ENCODE data around the gene CUEDC2.

The CUEDC2 gene

DNA sequence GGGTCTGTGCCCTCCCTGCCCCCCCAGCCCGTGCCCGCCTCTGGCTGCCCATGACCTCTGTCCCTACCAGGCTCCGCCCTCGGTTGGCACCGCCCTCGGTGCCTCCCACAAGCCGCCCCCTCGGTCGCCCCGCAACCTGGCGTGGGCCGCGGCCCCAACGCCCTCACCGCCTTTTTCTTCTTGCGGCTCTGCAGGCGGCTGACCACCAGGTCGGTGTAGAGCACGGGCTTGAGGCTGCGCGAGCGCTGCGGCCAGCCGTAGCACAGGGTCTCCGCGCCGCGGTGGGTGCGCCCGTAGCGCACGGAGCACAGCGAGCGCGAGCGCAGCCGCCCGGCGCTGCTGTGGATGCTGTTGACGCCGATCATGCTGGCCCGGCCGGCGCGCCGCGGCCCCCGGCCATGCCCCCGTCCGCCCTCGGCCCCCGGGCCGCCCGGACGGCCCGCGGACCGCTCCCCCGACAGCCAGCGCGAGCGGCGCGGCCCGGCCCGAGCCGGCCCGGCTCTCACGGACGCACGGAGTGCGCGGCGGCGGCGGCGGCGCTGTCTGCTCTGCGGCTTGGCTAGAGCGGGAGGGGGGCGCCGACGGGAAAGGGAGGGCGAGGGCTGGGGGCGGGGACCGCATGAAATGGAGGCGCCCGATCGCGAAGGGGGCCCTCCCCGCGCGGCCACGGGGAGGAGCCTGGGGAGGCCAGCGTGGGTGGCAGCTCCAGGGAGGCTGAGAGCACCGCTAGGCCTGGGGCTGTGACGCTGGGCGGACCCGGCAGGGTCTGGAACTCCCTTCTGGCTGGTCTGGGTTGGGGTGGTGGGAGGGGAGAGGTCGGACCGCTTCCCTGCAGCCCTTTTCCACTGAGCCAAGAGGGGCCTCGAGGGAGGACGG, 23.4 kb downstream of the CUEDC2 start:
- peak in 1 of 2 experiments; percentile 17 for DNase-seq

- DNase-seq = no peak
Measured at GRCh38 chr10:102408131-102408727, 24.1 kb downstream of the CUEDC2 start.

DNA sequence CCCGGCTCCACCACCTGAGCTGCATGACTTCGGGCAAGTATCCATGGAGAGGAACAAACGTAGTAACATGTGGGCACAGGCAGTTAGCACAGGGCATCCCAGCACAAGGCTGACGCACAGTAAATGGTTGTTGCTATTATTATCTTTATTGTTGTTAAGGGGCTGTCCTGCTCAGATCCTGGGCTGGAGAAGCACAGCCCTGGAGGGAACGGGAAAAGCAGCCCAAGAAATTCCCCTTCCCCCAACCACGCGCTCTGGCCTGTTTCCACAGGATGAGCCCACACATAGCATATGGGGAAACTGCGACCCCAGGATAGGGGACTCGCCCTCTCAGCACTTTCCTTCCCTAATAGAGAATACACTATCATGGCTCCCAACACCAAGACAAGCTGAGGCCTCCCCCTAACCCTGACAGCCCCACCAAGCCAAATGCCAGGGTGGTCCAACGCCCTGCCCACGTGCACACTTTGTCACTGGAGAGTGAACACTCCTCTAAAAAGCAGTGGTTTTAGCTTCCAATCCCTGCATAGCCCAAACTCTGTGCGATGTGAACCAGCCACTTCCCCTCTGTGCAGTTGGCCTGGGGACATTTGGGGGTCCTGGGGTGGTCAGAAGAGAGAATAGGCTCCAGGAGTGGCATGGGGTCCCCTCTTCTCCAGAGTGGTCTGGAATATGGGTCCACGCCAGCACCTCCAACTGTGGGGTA, 24.8 kb downstream of the CUEDC2 start:
- no peak for DNase-seq

- DNase-seq = no peak
Measured at GRCh38 chr10:102406815-102407214, 25.6 kb downstream of the CUEDC2 start.

DNA sequence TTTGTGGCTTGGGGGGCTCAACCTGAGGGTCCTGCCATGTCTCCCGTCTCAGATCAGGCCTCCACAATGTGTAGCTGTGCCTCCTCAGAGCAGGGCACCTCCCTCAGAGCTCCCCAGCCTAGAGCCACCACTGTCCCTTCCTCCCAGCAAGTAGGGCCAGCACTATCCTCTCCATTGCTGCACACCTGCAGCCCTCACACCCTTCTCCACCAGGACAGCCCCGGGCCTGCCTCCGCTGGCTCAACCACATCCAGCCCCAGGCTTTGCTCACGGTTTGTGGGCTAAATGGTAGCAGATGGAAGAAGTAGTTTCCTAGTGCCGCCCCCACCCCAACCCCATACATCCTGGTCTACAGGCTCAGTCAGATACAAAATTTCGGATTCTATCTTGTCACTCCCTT, 26.7 kb downstream of the CUEDC2 start:
- DNase-seq = no peak

DNA sequence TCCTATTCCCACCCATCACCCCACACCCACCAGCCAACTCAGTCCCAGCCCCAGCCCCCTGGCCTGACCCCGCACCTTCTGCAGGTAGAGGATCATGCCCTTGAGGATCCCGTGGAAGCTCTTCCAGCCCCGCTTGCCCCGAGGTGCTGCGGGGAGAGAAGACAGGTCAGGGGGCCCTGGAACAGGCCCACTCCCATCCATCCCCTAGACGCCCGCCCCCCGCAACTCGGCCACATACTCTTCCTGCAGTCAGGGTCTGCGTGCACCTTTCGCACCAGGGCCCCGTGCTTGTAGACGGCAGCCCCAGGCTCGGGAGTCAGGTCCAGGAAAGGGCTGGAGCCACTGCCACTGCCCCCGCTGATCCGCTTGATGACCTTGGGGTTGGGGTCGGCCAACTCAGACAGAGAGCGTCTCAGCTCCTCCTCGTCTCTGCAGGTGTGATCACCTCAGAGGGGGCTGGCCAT, 27.2 kb downstream of the CUEDC2 start:
- DNase-seq = no peak

- DNase-seq = no peak
Measured at GRCh38 chr10:102404361-102405107, 27.8 kb downstream of the CUEDC2 start.

GRCh38 chr10:102403115-102403514, 29.3 kb downstream of the CUEDC2 start:
- DNase-seq = no peak

DNA sequence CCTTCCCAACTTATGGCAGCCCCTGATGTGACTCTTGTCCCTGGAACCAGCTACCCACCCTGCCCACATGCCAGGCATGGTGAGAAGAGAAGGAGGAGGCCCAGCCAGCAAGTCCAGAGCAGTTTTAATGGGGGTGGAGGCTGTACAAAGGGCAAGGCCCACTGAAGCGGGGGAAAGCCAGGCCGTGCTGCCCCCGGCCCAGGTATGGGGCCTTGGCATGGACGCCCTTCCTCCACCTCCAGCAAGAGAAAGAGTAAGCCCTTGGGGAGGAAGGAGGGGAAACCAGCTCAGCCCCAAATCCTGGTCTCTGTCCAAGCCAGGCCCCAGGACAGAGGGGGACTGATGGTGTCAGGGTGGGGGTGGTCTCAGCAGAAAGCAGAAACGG, 29.9 kb downstream of the CUEDC2 start:
- no peak for DNase-seq

- peak; percentile 10 to 58 for DNase-seq
Measured at GRCh38 chr10:102401735-102402511, 30.5 kb downstream of the CUEDC2 start.

GRCh38 chr10:102401342-102401654, 31.1 kb downstream of the CUEDC2 start:
- DNase-seq = no peak

- DNase-seq = no peak
Measured at GRCh38 chr10:102400598-102401341, 31.6 kb downstream of the CUEDC2 start.

DNA sequence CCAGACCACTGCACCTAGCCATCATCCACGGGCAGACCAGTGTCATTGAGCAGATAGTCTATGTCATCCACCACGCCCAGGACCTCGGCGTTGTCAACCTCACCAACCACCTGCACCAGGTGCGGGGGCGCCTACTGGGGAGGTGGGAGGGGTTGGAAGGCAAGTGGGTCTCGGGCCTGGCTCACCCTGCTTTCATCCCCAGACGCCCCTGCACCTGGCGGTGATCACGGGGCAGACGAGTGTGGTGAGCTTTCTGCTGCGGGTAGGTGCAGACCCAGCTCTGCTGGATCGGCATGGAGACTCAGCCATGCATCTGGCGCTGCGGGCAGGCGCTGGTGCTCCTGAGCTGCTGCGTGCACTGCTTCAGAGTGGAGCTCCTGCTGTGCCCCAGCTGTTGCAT, 32.3 kb downstream of the CUEDC2 start:
- no peak for DNase-seq

DNA sequence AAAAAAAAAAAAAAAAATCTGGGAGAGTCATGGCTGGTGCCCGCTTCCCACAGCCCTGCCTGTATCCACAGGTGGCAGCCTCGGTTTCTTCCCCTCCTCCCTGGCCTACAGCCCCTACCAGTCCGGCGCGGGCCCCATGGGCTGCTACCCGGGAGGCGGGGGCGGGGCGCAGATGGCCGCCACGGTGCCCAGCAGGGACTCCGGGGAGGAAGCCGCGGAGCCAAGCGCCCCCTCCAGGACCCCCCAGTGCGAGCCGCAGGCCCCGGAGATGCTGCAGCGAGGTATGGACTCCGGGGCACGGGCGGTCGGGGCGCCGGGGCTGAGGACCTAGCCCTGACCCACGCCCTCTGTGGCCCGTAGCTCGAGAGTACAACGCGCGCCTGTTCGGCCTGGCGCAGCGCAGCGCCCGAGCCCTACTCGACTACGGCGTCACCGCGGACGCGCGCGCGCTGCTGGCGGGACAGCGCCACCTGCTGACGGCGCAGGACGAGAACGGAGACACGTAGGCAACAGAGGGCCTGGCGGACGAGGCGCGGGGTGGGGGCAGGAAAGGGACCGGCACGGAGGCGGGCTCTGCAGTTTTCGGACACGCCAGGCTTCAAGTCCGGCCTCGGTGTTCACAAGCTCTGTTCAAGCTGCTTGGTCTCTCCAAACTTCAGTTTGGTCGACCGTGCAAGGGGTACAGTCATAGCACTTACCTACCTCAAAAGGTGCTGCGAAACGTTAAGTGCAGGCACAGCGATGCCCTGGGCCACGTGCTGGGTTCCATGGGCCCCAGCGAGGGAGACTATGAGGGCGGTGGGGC, 33.0 kb downstream of the CUEDC2 start:
- DNase-seq = peak; percentile 52 to 69

DNA sequence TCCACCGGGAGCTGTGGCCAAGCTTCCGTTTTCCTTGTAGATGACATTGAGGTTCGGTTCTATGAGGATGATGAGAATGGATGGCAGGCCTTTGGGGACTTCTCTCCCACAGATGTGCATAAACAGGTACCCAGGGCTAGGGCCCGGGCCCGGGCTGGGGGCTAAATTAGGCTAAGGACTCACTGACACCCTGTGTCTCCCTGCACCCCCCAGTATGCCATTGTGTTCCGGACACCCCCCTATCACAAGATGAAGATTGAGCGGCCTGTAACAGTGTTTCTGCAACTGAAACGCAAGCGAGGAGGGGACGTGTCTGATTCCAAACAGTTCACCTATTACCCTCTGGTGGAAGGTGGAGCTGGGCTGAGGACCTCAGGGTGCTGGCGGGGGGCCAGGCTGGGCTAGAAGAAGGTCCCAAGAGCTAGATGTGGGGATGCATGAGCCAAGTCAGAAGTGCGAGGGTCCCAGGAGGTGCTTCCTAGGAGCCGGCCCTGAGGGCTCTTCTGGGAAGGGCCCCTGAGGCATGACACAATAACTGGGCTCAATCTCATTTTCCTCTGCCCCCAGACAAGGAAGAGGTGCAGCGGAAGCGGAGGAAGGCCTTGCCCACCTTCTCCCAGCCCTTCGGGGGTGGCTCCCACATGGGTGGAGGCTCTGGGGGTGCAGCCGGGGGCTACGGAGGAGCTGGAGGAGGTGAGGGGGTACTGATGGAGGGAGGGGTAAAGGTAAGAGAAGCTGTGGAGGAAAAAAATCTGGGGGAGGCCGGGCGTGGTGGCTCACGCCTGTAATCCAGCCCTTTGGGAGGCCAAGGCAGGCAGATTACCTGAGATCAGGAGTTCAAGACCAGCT, 34.0 kb downstream of the CUEDC2 start:
- DNase-seq = no peak

DNA sequence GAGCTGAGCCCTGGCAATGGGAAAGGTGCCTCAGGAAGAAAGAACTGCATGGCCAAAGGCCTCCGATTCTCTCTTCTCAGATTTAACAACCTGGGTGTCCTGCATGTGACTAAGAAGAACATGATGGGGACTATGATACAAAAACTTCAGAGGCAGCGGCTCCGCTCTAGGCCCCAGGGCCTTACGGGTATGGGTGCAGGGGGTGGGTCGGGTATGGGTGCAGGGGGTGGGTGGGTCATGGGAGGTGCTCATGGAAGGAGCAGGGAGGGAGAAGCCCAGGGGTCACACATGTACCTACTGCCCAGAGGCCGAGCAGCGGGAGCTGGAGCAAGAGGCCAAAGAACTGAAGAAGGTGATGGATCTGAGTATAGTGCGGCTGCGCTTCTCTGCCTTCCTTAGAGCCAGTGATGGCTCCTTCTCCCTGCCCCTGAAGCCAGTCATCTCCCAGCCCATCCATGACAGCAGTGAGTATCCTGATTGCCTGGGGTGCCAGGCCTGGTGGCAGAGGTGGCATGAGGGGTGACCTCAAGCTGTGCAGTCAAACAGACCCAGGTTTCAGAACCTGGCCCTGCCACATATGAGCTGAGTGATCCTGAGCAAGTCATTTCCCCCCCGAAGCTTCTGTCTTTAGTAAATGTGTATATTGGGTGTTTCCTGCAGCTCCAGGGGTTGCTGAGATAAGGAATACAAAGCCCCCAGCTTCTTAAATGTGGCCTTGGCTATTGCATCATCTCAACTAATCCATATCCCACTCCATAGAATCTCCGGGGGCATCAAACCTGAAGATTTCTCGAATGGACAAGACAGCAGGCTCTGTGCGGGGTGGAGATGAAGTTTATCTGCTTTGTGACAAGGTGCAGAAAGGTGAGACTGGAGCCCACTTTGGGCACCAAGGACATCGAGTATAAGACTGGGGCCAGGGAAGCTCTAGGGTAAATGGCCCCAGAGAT, 34.9 kb downstream of the CUEDC2 start:
- no peak for DNase-seq

DNA sequence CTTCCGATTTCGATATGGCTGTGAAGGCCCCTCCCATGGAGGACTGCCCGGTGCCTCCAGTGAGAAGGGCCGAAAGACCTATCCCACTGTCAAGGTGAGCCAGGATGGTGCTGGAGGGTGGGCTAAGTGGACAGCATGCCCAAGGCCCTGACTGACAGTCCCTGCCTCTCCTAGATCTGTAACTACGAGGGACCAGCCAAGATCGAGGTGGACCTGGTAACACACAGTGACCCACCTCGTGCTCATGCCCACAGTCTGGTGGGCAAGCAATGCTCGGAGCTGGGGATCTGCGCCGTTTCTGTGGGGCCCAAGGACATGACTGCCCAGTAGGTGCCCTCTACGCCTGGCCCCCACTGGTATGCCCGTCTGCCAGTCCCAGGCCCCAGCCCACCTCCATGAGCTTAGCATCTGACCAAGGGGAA, 35.6 kb downstream of the CUEDC2 start:
- no peak for DNase-seq

DNA sequence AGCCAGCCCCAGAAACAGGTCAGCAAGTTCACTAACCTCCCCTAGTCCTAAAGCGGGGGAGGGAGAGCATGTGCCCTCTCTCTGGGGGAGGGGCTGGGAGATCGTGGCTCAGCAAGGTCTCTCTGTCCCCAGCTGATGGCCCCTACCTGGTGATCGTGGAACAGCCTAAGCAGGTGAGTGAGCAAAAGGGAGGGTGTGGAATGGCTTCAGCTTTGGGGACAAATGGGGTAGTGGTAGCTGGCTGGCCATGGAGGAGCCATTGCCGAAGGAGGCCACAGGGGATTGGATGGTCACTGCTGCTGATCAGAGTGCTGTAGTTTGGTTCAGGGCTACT, 36.1 kb downstream of the CUEDC2 start:
- no peak for DNase-seq

Measured in SW 1271 (cell line).